ENCODE data around the gene ANKRD31.
"Not testable (repeated sequence)": the region's sequence is repeated elsewhere in the genome, so short reads cannot be mapped to it uniquely, and the experiment has no call there.

Gene ANKRD31, protein sequence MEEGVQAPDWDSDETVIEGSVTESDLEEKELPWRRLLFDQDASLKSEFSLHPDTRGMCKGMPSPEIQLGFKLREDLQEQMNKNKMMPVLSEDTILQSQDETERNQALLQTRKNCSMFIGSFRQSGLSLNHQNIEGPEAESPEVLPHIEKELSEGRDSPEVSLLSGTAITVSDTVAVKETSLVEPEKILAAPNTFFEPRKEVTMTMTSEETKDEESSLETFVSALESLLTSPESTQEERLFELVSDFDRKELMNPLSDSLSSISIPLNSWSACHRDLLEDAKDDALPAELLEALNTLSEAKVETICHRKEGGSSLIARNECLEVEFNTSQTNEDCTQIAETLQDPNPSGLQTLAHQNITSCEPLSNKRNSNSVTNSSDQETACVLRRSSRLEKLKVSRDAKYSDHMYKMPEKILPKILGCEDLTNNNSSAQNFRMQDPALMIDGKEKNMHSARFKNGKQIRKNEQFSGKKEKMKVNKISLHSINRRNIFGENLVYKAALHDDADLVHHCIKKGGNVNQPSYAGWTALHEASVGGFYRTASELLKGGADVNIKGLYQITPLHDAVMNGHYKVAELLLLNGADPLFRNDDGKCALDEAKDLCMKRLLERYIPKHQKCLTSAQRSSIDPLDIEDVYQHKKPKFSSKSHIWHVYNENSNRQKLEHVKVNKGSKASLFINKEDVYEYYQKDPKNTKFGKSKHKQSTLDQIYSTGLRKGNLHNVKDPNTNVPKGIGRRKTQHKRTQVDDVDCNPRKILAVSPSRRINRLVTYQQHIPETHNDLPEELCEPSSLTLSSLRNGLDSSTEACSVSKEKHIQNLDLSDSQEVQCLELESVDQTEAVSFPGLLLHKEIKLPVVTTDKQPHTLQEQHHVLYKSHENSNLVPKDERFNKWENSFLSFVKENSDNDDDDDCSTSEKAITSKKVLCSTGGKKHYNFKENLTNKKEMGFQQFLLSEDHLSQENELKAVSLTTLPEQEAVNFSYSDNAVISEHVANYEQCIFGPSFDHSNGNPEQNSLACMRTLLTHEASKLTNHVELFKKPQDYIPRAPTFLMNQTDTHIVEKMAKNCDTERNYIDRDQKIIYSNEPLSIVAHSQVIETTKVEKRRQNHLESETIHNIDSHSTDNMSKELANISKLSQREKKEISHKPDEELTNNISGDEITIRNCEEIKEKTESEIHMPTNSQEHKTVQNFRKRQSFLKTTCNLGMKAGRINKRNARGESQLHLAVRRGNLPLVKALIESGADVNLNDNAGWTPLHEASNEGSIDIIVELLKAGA (N-terminal part only)

DNA sequence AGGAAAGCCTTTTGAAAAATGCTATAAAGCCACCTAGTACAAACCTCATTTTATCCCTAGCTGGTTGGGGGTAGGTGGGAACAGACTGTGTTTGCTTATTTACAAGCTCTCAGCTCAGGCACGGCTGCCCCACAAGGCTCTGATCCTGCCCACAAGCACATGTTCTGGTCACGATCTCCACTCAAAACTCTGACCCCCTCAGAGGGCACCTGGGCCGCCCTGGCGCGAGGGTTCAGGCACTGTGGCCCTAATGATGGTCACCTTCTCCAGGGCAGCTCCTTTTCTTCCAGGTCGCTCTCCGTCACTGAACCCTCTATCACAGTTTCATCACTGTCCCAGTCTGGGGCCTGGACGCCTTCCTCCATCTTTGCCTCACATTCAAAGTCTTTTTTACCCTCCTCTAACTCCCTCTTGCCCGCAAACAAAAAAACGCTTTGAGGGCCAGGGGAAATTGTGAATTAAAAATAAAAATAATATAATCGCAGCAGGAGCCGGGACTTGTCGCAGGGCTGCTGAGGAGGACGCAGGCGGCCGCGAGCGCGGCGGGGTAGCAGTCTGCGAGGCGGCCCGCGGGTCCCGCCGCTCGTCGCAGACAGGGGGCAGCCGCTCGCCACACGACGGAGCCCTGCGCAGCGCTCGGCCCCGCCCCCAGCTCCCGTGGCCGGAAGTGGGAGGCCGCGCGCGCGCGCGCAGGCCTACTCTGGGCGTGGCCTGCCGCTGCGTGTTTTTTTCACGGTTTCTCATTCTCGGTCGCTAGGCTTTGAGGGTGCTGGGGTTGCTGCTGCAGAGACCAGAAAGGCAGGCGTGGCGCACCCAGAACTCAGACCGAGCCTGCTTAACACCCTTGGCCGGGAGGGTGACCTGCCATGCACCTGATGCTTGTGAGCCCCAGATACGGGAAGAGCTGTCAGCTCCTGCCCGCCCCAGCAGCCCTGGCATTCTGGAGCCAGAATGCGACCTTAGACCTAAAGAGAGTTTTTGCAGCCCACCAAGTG, at the start of gene ANKRD31:
TSS of gene ANKRD31 (minus strand) at position 557 of the 995 bp plus-strand sequence. CDS start at position 365, 192 bp downstream.
- ATAC-seq: peak; percentile 98
- H3K9me3 Mint-ChIP-seq: no peaks in the 10 kb centered on the region
- peaks cover 11% of the 10 kb centered on the region for H3K36me3 Mint-ChIP-seq
- peak within 1 kb of the TSS; percentile 78 for H3K4me3 Mint-ChIP-seq
- H3K27ac Mint-ChIP-seq: peak within 1 kb of the TSS; percentile 95
- peak; percentile 88 to 91 for DNase-seq (ENCODE audit: low spot score in 2 of 2)
- peaks cover 6% of the 10 kb centered on the region for H3K4me1 Mint-ChIP-seq

DNA sequence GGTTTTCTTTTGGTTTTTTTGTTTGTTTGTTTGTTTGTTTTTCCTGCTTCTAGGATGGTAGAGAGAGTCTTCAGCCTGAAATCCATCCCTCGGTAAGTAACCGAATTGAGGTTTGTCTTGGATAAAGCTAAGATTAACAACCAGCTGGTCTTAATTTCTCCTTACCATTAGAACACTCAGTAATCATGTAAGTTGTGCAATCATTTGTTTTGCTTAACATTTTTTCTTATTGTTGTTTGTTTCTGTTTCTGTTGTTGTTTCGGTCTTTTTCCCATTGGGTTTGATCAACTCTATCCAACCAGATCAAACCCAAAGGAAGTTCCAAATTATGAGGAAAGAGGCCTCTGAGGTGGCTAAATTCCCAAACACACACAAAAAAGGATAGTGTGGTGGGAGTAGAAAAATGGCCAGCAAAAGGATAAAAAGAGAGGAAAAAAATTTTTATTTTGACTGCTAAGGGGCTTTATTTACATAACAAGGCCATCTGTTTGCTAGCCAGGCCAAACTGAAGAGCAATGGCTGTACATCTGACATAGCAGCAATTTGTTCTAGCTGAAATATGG, 49.6 kb upstream of the ANKRD31 start:
- no peak for ATAC-seq

DNA sequence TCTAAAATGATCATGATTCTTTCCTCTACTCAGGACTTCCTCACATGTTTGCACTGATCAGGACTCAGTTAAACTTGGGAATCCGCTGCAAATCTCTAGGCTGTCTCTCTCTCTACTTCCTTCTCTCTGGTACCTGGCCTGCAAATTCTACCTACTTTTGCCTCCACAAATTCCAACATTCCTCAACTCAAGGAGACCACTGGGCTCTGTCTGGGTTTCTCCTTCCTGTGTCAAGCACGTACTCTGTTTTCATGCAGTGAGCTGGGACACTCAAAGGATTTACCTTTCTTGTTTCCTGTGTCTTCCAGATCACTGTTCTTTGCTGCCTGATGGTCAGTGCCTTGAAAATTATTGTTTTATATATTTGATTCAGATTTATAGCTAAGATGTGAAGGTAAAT, 45.9 kb upstream of the ANKRD31 start:
- H3K36me3 Mint-ChIP-seq: no peaks in the 10 kb centered on the region
- DNase-seq (ENCODE audit: low spot score in 2 of 2) (no peak), ATAC-seq (no peak)
- no peak overlapping the region for H3K27ac Mint-ChIP-seq
- no peaks in the 10 kb centered on the region for H3K9me3 Mint-ChIP-seq
- no peak overlapping the region for H3K4me3 Mint-ChIP-seq
- H3K4me1 Mint-ChIP-seq: no peaks in the 10 kb centered on the region

More for the DNA sequence above, 49.6 kb upstream of the ANKRD31 start:
- Mint-ChIP-seq H3K9me3 (no peaks in the 10 kb centered on the region), H3K4me1 (no peaks in the 10 kb centered on the region), H3K36me3 (no peaks in the 10 kb centered on the region), H3K4me3 (no peak overlapping the region), H3K27ac (no peak overlapping the region)
- no peak for DNase-seq (ENCODE audit: low spot score in 2 of 2)

DNA sequence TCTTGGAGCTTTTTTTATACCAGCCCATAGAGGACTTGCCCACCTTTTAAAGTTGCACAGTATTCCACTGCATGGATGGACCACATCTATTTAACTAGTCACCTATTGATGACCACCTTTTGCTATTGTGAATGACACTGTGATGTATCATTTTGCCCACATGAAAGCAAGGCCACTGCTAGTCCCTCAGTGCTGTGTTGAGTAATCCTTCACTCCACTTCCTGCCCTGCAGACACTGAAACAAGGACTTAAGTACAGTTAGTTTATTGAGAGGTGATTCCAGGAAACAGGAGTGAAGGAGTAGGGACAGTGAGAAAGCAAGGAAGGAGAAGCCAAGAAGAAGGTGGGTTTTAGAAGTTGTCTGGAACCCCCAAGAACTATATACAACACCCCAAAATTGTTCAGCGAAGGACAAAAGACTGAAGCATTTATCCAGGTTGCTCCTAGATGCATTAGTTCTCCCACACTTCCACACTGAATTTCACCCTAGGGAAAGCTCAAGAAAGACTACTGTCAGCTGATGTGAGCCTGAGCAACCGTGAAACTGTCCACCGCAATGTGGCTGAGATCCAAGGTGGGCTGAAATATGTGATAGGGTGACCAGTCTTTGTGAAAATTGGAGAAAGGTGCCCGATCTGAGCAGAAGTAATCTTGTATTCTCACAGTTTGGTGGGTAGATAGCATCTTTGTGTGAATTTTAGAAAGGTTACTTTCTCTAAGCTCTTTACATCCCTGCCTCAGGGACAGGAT, 45.2 kb upstream of the ANKRD31 start:
- Mint-ChIP-seq H3K4me3 (no peak overlapping the region), H3K27ac (no peak overlapping the region), H3K4me1 (no peaks in the 10 kb centered on the region), H3K9me3 (no peaks in the 10 kb centered on the region), H3K36me3 (no peaks in the 10 kb centered on the region)
- ATAC-seq (no peak), DNase-seq (ENCODE audit: low spot score in 2 of 2) (no peak)

DNA sequence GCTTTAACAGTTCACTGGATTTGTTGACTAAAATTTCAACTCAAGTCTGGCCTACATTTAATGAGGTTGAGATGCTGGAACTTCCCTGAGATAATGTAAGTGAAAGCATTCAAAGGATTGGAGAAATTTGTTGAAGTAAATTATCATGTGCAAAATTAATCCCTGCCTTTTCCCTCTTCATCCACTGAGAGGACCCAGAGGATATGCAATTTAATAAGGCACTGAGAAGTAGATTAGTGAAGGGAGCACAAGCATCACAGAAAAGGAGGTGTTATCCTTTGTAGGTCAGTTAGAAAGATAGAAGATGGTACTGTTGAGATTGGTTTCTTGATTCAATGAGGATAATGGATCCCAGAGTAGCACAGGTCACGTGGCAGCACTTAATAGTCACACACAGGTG, 42.6 kb upstream of the ANKRD31 start:
- Mint-ChIP-seq H3K9me3 (no peaks in the 10 kb centered on the region), H3K27ac (no peak overlapping the region), H3K36me3 (no peaks in the 10 kb centered on the region), H3K4me1 (no peaks in the 10 kb centered on the region), H3K4me3 (no peak overlapping the region)
- no peak for DNase-seq (ENCODE audit: low spot score in 2 of 2)
- ATAC-seq: no peak

DNA sequence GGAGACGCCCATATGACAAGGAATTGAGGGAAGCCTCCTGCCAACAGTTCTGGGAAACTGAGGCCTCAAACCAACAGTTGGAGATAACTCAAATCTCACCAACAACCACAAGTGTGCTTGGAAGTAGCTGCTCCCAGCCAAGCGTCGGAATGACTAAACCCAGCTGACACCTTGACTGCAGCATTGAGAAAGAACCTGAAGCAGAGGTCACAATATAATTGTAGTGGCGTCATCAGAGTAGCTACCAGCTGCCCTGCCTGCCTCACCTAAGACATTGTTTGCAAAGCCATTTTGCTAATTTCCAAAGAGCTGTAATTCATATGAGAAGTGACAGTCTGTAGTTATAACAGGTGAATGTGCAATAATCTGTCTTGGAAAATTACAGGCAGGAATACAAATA, 40.8 kb upstream of the ANKRD31 start:
- DNase-seq (ENCODE audit: low spot score in 2 of 2) (no peak), ATAC-seq (no peak)
- no peaks in the 10 kb centered on the region for H3K4me1 Mint-ChIP-seq

DNA sequence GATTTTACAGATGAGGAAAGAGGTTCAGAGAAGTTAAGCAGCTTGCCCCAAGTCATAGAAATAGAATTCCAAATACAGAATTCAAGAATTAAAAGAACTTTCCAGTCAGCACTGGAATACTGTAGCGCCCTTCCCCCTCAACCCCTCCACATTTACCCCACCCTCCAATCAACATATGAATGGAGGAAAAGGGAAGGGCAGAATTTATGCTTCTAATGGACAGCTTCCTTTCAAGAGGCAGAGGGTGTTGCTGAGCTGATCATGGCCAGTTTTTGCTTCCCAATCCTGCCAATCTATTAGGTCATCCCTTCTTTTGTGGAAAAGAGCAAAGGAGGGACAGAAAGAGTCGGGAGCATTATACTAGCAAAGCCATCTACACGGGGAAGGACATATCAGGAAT, 39.1 kb upstream of the ANKRD31 start:
- H3K36me3 Mint-ChIP-seq: no peaks in the 10 kb centered on the region
- DNase-seq (ENCODE audit: low spot score in 2 of 2) (no peak), ATAC-seq (no peak)
- H3K9me3 Mint-ChIP-seq: no peaks in the 10 kb centered on the region
- H3K27ac Mint-ChIP-seq: no peak overlapping the region
- no peaks in the 10 kb centered on the region for H3K4me1 Mint-ChIP-seq
- H3K4me3 Mint-ChIP-seq: no peak overlapping the region

More for the DNA sequence above, 40.8 kb upstream of the ANKRD31 start:
- Mint-ChIP-seq H3K36me3 (no peaks in the 10 kb centered on the region), H3K4me3 (no peak overlapping the region), H3K9me3 (no peaks in the 10 kb centered on the region), H3K27ac (no peak overlapping the region)

DNA sequence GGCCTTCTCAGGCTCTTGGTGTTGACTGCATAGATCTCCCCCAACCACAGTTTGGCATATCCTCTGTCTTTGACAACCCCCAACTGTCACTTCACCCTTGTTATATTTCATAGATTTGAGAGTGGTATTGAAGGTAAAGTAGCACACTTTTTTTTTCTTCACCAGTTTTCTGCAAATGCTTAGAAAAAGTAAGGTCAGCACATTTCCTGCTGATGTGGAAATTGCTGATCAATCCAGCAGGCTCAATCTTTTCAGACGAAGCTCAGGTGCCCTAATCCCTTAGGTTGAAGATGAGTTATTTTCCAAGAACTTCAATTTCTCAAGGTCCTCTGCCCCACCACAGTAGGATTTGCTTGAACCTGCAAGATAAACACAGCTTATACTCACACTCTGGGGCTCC, 38.5 kb upstream of the ANKRD31 start:
- DNase-seq (ENCODE audit: low spot score in 2 of 2) (no peak), ATAC-seq (no peak)
- no peaks in the 10 kb centered on the region for H3K9me3 Mint-ChIP-seq
- H3K4me1 Mint-ChIP-seq: no peaks in the 10 kb centered on the region
- H3K27ac Mint-ChIP-seq: no peak overlapping the region
- no peaks in the 10 kb centered on the region for H3K36me3 Mint-ChIP-seq
- no peak overlapping the region for H3K4me3 Mint-ChIP-seq

DNA sequence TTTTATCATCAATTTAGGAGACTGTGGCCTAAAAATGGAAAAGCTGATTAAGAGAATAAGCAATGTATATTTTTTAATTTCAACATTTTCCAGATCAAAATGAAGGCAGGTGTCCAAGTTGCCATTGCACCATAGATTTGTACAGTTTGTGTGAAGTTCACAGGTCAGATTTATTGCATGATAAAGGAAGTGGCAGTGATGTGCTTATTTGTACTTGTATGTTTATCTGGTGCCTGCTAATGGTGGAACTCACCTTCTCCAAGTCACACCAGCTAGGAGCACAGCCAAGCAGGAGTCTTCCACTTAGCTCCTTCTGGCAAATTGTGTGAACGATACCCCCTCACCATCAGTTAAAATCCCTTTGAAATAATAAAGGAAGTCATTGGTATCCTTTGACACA, 37.8 kb upstream of the ANKRD31 start:
- no peak overlapping the region for H3K27ac Mint-ChIP-seq
- ATAC-seq (no peak), DNase-seq (ENCODE audit: low spot score in 2 of 2) (no peak)
- no peaks in the 10 kb centered on the region for H3K36me3 Mint-ChIP-seq
- H3K4me3 Mint-ChIP-seq: no peak overlapping the region
- H3K4me1 Mint-ChIP-seq: no peaks in the 10 kb centered on the region
- no peaks in the 10 kb centered on the region for H3K9me3 Mint-ChIP-seq

DNA sequence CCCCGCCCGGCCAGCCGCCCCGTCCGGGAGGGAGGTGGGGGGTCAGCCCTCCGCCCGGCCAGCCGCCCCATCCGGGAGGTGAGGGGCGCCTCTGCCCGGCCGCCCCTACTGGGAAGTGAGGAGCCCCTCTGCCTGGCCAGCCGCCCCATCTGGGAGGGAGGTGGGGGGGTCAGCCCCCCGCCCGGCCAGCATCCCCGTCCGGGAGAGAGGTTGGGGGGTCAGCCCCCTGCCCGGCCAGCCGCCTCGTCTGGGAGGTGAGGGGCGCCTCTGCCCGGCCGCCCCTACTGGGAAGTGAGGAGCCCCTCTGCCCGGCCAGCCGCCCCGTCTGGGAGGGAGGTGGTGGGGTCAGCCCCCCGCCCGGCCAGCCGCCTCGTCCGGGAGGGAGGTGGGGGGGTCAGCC, 33.9 kb upstream of the ANKRD31 start:
- H3K4me1 Mint-ChIP-seq; ATAC-seq; H3K36me3 Mint-ChIP-seq; DNase-seq (ENCODE audit: low spot score in 2 of 2); H3K9me3 Mint-ChIP-seq; H3K27ac Mint-ChIP-seq; H3K4me3 Mint-ChIP-seq: not testable (repeated sequence)

DNA sequence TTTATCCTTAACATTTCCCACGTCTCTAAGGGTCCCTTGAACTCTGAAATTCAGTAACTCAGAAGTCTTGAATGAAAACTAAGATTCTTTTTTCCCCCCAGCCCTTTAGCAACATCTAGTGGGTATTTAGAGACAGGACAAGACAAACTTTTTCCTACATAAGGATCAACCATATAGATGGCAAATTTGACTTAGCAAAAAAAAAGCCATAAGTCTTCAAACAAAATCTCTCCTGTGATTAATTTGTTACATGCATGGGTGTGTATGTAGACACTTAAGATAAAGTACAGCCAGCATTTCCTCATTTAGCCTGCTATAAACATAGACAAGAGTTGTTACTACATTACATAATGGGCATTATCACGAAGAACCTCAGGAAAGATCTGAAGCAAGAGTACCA, 29.1 kb upstream of the ANKRD31 start:
- H3K4me3 Mint-ChIP-seq: no peak overlapping the region
- no peaks in the 10 kb centered on the region for H3K4me1 Mint-ChIP-seq
- H3K27ac Mint-ChIP-seq: no peak overlapping the region
- ATAC-seq (peak; percentile 37), DNase-seq (ENCODE audit: low spot score in 2 of 2) (no peak)
- no peaks in the 10 kb centered on the region for H3K36me3 Mint-ChIP-seq
- H3K9me3 Mint-ChIP-seq: no peaks in the 10 kb centered on the region

DNA sequence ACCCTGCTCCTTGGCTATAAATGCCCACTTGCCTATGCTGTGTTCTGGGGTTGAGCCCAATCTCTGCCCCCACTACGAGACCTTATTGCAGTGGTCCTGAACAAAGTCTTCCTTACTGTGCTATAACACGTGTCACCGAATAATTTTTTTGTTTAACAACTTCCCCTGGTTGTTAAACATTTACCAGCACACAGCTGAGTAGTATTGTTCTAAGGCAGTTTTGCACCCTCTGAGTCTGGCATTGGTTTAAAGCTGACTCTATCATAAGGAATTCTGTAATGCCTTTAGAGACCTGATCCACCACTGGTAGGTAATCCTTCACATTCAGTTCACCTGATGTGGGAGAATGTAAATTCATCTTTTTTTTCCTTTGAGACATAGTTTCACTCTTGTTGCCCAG, 25.6 kb upstream of the ANKRD31 start:
- ATAC-seq (no peak), DNase-seq (ENCODE audit: low spot score in 2 of 2) (no peak)
- Mint-ChIP-seq H3K4me3 (no peak overlapping the region), H3K4me1 (no peaks in the 10 kb centered on the region), H3K36me3 (no peaks in the 10 kb centered on the region), H3K27ac (no peak overlapping the region), H3K9me3 (no peaks in the 10 kb centered on the region)

DNA sequence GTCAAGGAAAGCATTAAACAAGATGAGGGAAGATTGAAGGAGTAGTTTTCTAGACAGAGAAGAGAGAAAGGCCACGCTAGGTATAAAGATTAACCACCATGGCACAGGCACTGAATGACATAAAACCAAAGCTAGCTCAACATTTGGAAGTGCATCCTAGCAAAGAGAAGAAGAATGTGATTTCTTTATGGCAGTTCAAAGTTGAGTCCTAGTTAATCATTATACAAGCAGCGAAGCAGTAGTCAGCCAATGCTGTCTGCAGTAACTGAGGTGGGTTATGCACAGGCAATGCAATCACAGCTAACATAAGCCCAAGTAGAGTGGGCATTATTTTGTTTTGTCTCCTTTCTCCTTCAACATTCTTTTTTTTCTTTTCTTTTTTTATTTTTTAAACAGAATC, 24.0 kb upstream of the ANKRD31 start:
- no peaks in the 10 kb centered on the region for H3K4me1 Mint-ChIP-seq

More for the DNA sequence above, 24.0 kb upstream of the ANKRD31 start:
- DNase-seq (ENCODE audit: low spot score in 2 of 2) (no peak), ATAC-seq (no peak)
- Mint-ChIP-seq H3K36me3 (no peaks in the 10 kb centered on the region), H3K27ac (no peak overlapping the region), H3K4me3 (no peak overlapping the region), H3K9me3 (peaks cover 3% of the 10 kb centered on the region)

All from stimulated activated effector memory CD8-positive, alpha-beta T cell treated with anti-CD3 and anti-CD28 coated beads, Interleukin-12 subunit alpha, Interleukin-12 subunit beta, amount 100 ng/mL, for 72 hours (primary cell).